Panc1 (cell line): Measurements from ENCODE around the gene FBXL3.

Source experiments
- TCF7L2 ChIP-seq: IDR thresholded peaks from 2 replicates; pipeline ENCODE4 v1.6.1; 2011; ENCODE audit warnings: mild to moderate bottlenecking, low read depth, low read length, inconsistent platforms
- TF ChIP-seq, protein P1 (sequence below), 2 experiments: IDR thresholded peaks; 2 replicates each; pipeline ENCODE4 v1.6.1; 2011 to 2012; ENCODE audit warnings: low read depth in 2 of 2, control low read depth in 1 of 2, low read length in 1 of 2, mild to moderate bottlenecking in 1 of 2, moderate library complexity in 1 of 2; ENCODE audit not compliant: insufficient read depth in 1 of 2
- TF ChIP-seq, protein P2 (sequence below): fragments of 450-650 bp; IDR thresholded peaks from 2 replicates; pipeline ENCODE4 v1.5.1; 2017; ENCODE audit warnings: mild to moderate bottlenecking

DNA sequence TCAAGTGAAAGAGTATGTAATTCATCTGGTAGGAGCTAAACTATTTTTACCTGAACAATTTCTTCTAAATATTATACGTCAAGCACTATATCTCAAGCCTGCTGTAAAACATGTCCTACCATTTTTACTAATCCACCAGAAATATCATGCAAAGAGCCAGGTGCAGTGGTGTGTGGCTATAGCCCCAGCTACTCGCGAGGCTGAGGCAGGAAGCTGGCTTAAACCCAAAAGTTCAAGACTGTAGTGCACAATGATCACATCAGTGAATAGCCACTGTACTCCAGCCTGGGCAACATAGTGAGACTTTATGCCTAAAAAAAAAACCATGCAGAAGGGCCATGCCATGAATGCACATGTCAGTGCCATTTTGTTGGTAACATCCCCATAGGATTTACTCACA, 55.7 kb downstream of the FBXL3 start:
- TF ChIP-seq, protein P1, sequence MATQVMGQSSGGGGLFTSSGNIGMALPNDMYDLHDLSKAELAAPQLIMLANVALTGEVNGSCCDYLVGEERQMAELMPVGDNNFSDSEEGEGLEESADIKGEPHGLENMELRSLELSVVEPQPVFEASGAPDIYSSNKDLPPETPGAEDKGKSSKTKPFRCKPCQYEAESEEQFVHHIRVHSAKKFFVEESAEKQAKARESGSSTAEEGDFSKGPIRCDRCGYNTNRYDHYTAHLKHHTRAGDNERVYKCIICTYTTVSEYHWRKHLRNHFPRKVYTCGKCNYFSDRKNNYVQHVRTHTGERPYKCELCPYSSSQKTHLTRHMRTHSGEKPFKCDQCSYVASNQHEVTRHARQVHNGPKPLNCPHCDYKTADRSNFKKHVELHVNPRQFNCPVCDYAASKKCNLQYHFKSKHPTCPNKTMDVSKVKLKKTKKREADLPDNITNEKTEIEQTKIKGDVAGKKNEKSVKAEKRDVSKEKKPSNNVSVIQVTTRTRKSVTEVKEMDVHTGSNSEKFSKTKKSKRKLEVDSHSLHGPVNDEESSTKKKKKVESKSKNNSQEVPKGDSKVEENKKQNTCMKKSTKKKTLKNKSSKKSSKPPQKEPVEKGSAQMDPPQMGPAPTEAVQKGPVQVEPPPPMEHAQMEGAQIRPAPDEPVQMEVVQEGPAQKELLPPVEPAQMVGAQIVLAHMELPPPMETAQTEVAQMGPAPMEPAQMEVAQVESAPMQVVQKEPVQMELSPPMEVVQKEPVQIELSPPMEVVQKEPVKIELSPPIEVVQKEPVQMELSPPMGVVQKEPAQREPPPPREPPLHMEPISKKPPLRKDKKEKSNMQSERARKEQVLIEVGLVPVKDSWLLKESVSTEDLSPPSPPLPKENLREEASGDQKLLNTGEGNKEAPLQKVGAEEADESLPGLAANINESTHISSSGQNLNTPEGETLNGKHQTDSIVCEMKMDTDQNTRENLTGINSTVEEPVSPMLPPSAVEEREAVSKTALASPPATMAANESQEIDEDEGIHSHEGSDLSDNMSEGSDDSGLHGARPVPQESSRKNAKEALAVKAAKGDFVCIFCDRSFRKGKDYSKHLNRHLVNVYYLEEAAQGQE (IDR thresholded peaks at IDR 0.05; ENCODE audit: insufficient read depth in 1 of 2, low read depth in 2 of 2, low read length in 1 of 2): no peak
- TF ChIP-seq, protein P2, sequence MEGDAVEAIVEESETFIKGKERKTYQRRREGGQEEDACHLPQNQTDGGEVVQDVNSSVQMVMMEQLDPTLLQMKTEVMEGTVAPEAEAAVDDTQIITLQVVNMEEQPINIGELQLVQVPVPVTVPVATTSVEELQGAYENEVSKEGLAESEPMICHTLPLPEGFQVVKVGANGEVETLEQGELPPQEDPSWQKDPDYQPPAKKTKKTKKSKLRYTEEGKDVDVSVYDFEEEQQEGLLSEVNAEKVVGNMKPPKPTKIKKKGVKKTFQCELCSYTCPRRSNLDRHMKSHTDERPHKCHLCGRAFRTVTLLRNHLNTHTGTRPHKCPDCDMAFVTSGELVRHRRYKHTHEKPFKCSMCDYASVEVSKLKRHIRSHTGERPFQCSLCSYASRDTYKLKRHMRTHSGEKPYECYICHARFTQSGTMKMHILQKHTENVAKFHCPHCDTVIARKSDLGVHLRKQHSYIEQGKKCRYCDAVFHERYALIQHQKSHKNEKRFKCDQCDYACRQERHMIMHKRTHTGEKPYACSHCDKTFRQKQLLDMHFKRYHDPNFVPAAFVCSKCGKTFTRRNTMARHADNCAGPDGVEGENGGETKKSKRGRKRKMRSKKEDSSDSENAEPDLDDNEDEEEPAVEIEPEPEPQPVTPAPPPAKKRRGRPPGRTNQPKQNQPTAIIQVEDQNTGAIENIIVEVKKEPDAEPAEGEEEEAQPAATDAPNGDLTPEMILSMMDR: no peak
- TF ChIP-seq TCF7L2: no peak
